DND-41 (cell line): ENCODE measurements around the gene RBM26.

Experiments
- EZH2 ChIP-seq: IDR thresholded peaks from 3 replicates; pipeline ENCODE4 v1.6.1; 2012; ENCODE audit warnings: borderline replicate concordance, low read depth, mild to moderate bottlenecking, moderate library complexity, low read length, inconsistent platforms; ENCODE audit not compliant: severe bottlenecking
- TF ChIP-seq, protein P1 (sequence below): IDR thresholded peaks from 2 replicates; pipeline ENCODE4 v1.5.1; 2012; ENCODE audit warnings: borderline replicate concordance, low read length, moderate library complexity, mild to moderate bottlenecking; ENCODE audit not compliant: poor library complexity, severe bottlenecking; ENCODE audit errors: extremely low read depth

DNA sequence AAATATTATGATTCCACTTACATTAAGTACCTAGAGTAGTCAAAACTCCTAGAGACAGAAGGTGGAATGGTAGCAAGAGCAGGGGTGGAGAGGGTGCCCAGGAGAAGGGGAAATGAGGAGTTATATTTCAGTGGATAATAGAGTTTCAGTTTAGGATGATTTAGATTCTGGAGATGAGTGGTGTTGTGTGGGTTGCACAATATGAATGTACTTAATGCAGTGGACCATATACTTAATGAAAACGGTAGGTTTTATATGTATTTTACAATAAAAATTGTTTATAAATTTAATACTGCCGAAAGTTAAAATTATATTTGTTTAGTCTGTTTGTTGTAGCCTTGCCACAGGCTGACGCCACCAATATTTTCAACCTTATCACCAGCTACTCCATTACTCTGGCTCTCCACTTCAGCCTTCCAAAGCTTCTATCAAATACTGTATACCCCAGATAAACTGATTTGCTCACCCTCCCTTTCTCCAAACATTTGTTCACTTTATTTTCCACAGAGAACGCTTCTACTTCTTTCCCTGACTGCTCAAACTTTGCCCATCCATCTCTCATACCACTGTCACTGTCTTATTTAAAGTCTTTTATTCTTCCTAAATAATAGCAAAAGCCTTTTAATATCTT is 1.4 kb upstream of the RBM26 start:
- TF ChIP-seq, protein P1, sequence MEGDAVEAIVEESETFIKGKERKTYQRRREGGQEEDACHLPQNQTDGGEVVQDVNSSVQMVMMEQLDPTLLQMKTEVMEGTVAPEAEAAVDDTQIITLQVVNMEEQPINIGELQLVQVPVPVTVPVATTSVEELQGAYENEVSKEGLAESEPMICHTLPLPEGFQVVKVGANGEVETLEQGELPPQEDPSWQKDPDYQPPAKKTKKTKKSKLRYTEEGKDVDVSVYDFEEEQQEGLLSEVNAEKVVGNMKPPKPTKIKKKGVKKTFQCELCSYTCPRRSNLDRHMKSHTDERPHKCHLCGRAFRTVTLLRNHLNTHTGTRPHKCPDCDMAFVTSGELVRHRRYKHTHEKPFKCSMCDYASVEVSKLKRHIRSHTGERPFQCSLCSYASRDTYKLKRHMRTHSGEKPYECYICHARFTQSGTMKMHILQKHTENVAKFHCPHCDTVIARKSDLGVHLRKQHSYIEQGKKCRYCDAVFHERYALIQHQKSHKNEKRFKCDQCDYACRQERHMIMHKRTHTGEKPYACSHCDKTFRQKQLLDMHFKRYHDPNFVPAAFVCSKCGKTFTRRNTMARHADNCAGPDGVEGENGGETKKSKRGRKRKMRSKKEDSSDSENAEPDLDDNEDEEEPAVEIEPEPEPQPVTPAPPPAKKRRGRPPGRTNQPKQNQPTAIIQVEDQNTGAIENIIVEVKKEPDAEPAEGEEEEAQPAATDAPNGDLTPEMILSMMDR = no peak
- no peak for TF ChIP-seq EZH2
